ENCODE results near the gene EIF3B.
"Not testable (repeated sequence)": the region's sequence is repeated elsewhere in the genome, so short reads cannot be mapped to it uniquely, and the experiment has no call there.

The EIF3B gene

DNA sequence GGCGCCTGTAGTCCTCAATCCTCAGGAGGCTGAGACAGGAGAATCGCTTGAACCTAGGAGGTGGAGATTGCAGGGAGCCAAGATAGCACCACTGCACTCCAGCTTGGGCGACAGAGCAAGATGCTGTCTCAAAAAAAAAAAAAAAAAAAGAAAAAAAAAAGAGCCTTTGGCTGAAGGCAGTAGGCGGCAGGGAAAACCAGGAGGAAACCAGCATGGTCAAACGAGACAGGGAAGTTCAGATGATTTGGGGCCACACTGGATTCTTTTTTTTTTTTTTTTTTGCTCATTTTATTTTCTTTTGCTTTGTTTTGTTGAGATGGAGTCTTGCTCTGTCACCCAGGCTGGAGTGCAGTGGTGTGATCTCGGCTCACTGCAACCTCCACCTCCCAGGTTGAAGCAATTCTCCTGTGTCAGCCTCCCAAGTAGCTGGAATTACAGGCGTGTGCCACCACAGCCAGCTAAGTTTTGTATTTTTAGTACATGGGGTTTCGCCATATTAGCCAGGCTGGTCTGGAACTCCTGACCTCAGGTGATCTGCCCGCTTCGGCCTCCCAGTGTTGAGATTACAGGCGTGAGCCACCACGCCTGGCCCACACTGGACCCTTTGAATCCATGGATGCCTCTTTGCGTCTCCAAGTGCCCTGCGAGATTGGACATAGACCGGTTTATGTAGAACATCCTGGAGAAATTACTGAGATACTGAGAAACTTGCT is 7.1 kb upstream of the EIF3B start:
- not testable (repeated sequence) for DNase-seq

- no peak for DNase-seq
Observed at GRCh38 chr7:2350055-2350454, 4.6 kb upstream of the EIF3B start.

DNA sequence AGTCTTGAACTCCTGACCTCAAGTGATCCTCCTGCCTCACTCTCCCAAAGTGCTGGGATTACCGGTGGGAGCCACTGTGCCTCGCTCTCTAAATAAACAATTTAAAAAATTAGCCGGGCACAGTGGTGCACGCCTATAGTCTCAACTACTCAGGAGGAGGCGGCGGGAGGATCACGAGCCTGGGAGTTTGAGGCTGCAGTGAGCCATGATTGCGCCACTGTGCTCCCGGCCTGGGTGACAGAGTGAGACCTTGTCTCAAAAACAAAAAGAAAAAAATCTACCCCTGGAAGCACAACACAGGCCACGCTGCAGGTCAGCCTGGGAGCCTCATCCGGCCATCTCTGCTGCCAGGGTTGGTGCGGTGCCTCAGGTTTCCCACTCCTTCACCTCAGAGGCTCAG is 3.8 kb upstream of the EIF3B start:
- DNase-seq, result no peak

DNA sequence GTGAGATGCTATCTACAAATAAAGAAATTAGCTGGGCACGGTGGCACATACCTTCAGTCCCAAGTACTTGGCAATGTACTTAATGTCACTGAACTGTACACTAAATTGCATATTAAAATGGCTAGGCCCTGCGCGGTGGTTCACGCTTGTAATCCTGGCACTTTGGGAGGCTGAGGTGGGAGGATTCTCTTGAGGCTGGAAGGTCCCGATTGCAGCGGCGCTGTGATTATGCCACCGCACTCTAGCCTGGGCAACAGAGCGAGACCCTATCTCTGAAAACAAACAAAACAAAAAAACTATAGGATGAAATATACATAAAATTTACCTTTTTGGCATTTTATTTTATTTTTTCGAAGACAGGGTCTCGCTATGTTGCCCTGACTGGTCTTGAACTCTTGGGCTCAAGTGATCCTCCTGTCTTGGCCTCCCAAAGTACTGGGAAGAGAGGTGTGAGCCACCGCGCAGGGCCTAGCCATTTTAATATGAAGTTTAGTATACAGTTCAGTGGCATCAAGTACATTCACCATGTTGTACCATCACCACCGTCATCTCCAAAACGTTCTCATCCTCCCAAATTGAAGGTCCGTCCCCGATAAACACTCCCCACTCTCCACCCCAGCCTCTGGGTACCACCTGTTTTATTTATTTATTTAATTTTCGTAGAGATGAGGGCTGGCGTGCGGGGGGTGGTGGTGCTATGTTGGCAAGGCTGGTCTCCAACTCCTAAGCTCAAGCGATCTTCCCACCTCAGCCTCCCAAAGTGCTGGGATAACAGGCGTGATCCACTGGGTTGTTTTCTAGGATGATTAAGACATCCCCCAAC is 1.3 kb upstream of the EIF3B start:
- DNase-seq, result no peak

GRCh38 chr7:2353936-2354185 is 766 bp upstream of the EIF3B start:
- DNase-seq, result peak in 40 of 51 donors; percentile 61 to 99 (median 86)

DNA sequence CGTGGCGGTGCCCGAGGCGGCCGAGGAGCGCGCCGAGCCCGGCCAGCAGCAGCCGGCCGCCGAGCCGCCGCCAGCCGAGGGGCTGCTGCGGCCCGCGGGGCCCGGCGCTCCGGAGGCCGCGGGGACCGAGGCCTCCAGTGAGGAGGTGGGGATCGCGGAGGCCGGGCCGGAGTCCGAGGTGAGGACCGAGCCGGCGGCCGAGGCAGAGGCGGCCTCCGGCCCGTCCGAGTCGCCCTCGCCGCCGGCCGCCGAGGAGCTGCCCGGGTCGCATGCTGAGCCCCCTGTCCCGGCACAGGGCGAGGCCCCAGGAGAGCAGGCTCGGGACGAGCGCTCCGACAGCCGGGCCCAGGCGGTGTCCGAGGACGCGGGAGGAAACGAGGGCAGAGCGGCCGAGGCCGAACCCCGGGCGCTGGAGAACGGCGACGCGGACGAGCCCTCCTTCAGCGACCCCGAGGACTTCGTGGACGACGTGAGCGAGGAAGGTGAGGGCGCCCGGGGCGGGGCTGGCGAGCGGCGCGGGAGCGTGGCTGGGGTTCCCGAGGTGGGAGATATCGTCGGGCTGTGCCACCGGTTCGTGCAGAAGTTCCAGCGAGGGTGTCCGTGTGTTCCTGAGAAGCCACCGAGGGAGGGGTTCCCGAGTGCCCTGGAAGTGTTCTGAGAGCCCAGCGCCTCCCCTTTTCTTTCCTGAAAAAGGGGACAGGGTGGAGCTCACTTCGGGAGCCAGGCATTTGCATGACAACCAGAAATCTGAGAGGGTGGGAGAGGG is 495 bp downstream of the EIF3B start:
- peak in 2 of 51 donors; percentile 11 to 20 for DNase-seq

DNA sequence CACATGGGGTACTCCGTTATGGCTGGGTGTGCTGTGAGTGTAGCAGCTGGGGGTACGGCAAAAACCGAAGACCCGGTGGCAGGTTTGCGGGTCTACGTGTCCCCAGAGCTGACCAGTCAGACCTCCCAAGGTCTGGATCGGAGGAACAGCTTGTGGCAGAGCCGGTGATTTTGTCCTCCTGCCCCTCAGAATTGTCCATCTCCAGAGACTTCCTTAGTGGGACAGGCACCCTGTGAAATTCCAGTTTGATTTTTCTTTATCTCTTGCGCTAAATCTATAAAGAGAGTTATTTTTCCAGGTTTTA is 1.0 kb downstream of the EIF3B start:
- no peak for DNase-seq

DNA sequence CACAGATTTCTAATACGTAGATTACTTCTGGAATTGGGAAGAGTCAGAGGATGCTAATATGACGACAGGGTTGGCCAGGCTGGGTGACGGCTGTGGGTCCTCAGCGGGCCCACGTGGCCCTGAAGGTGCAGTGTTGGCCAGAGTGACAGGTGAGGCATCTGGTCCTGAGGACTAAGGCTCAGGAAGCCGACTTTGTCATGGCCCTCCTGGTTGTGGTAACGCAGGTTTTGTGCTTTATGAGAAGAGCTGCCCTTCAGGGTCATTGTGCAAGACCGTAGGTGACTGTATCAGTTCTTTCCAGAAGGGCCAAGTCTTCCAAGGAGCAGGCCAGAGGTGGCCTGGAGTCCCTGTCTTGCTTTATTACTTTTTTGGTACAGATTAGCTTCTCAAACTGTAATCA is 2.5 kb downstream of the EIF3B start:
- no peak for DNase-seq

DNA sequence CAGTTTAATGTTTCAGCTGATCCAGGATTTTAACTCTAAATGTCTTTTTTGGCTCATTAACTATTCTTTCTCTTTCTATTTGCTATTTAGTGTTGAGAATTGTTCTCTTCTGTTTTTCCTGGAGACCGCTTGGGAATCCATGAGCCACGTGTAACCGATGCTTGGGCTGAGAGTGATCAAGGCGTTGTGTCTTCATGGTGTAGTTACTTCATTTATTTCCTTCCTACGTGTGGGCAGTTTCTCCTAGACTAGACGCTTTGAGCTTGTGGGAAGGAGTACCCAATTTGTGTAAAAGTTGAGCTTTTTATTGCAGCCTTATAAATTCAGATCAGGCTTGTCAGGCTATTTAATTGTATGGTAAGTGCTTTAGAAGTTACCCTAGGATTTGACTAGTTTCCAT is 2.9 kb downstream of the EIF3B start:
- no peak for DNase-seq

- no peak for DNase-seq
Observed at GRCh38 chr7:2358968-2359527, 4.4 kb downstream of the EIF3B start.

DNA sequence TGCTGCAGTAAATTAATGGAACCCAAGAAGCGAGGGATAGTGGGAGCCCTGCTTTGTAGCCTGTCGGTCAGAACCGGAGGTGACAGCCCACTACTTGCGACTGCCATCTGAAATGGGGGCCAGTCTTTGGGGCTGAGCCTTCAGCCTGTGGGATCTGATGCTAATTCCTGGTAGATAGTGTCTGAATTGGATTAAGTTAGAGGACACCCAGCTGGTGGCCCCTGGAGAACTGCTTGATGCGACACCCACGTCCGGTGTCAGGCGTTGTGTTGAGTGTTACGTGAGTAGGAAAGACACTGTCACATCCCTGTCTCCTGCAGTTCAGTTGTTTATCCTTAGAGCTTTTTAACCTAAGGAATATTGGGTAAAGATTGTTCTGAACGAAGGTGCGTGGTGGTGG is 5.0 kb downstream of the EIF3B start:
- no peak for DNase-seq

GRCh38 chr7:2360796-2361195 is 6.2 kb downstream of the EIF3B start:
- DNase-seq, result no peak

DNA sequence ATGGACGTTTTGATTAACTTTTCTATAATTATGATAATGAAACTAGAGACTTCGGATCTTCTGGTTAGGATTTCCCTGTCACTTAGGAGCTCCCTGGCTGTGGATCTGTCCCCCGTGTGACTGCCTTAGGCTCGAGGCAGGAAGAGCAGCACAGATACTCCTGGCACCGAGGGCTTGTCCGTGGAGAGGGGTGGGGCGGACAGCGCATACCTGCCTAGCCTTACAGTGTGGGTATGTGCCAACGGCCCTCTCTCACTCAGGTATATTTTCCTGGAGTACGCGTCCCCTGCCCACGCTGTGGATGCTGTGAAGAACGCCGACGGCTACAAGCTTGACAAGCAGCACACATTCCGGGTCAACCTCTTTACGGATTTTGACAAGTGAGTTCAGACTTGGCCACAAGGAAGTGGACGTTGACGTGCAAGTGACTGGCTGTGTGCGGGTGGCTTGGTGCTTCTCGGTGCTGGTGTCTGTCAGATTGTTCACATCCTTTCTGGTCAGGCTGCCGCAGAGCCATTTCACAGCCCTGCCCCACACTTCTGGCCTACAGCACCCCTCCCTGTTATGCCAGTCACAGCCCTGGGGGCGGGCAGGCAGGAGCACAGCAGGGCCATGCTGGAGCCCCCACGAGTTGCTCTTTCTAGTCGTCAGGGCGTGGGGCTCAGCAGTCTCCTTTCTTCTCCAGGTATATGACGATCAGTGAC is 7.9 kb downstream of the EIF3B start:
- no peak for DNase-seq

DNA sequence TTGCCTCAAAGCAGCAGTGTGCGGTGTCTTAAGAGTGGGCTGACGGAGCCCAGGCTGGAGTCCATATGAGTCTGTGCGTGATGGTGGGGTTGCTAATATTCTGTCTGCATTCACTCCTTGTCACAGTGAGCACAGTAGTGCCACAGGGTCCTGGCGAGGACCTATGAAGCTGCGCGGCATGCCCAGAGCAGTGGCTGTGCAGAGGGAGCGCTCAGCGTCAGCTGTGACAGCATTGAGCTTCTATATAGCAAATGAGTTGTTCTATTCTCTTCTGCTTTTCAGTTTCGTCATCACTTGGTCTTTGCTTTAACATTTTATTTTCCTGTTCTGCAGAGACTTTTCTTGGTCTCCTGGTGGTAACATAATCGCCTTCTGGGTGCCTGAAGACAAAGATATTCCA is 14.5 kb downstream of the EIF3B start:
- DNase-seq, result no peak

DNA sequence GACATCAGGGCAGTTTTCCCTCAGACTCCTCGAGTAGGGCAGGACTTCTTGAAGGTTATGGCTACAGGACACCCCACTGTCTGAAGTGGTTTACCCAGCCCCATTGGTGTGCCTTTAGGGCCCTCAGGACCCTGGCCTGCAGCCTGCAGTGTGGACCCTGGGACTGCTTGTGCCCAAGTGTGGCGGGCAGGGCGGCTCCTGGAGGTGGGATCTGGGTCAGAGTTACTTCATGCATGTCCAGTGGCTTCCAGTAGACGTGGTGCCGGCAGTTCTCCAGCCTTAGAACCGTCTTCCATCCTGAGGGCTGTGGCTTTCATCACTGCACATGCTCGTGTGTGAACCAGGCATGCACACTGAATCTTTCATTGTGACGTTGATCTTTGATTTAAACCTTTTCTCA is 16.7 kb downstream of the EIF3B start:
- no peak for DNase-seq

DNA sequence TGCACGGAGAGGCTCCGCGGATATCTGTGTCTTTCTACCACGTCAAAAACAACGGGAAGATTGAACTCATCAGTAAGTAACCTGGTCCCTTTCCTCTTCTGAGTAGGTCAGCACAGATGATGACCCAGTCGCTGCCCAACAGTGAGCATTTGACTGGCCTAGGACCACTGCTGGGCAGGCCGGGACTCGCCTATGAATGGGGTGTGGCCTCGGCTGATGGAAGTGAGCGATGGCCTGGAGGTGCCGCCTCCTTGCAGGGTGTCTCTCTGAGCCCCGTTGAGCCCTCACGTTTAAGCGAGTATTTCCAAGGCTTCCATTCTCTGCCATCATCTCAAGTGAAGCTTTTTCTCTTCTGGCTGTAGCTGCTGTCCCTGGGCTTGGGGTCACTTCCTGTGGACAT is 18.1 kb downstream of the EIF3B start:
- DNase-seq, result no peak

GRCh38 chr7:2373124-2373556 is 18.5 kb downstream of the EIF3B start:
- no peak for DNase-seq

DNA sequence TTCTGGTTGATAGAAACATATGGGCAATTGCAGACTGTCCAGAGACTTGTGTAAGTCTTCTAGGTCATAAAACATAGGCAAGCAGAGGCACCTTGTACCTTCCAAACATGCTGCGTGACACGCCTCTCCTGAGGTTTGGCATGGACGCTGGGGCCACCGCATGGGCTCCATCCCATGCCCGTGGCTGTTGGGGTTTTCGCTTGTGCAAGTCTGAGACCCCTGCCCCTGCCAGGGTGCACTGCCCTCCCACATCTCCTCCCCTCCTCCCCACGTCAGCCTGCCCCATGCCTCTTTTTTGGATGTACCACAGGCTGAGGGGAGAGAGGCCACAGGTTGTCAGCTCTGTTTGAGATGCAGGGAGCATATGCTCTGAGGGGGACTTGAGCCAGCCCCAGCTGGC is 19.0 kb downstream of the EIF3B start:
- DNase-seq, result no peak

- no peak for DNase-seq
Observed at GRCh38 chr7:2374401-2374800, 19.8 kb downstream of the EIF3B start.

DNA sequence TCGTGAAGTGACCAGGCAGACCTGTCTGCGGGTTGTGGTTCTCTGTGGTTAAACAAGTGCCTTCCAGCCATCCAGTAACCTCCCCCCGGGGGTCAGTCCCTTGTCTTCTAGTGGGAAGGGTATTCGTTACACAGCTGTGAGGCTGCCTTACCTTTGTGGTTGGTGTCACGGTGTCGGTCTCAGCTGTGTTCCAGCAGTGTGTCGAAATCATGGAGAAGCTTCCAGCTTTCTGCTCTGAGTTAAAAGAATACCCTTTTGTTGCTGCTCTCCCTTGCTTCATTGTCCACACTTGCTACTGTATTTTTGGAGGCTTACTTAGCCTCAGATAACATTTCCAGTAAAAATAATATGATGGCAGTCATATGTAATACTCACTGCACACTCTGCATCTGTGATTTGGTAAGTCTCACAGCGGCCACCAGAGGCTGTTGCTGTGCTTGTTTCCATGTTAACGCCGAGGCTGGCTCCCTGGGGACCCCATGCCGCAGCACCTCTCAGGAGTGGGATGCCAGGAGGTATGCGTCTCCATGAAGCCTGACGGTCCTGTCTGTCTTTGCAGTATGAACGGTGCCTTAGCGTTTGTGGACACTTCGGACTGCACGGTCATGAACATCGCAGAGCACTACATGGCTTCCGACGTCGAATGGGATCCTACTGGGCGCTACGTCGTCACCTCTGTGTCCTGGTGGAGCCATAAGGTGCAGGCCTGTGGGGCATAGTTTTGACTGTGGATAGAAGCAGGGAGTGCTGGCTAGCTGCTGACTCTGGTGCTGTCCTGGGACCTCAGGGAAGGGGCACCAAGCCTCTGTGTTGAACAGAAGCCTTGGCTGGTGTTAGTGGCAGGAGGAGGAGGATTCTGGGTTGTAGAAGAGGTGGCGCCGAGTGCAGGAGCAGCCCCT is 20.5 kb downstream of the EIF3B start:
- DNase-seq, result no peak
